IMR-90 (cell line): ENCODE data around the gene CLIC5. TPM values are rescaled to one million over a fixed set of nuclear protein-coding genes. Genes with fewer than 3 reads are reported as not detected.
"Not testable (repeated sequence)": the region's sequence is repeated elsewhere in the genome, so short reads cannot be mapped to it uniquely, and the experiment has no call there.

Experiments
- ATAC-seq: fragments of 200-7000 bp; cut with Tn5 transposase; 2 replicates; pipeline ENCODE4 v1.9.1; 2020; ENCODE audit warnings: low read depth, mild to moderate bottlenecking, moderate library complexity
- BruUV-seq: library from RNA; stranded (reverse); fragments of 400-500 nt; replicated peaks from 2 replicates; lab custom pipeline; 2021; lab: Mats Ljungman, UMichigan
- CTCF ChIA-PET: fragments of 300-600 bp; formaldehyde crosslinking; extraction: SDS; loops from one replicate; lab custom pipeline; 2021; ENCODE audit warnings: antibody characterized with exemption; lab: Yijun Ruan, JAX
- POLR2A ChIA-PET: fragments of 300-600 bp; sonication (Branson Sonifier 250); formaldehyde crosslinking; loops from one replicate; lab custom pipeline; 2022; ENCODE audit warnings: antibody characterized with exemption; ENCODE audit not compliant: unreplicated experiment; lab: Charles Lee
- DNase-seq: peaks from one replicate; pipeline ENCODE4 v3.0.0; 2013
- H2AFZ ChIP-seq: replicated peaks from 2 replicates; pipeline ENCODE3; 2013; ENCODE audit warnings: low read length, mild to moderate bottlenecking; ENCODE audit not compliant: poor library complexity
- H2AK5ac ChIP-seq: 2 replicates; pipeline ENCODE4 v1.6.1; 2013; ENCODE audit warnings: low read depth, low read length, inconsistent platforms
- H2AK9ac ChIP-seq: replicated peaks from 2 replicates; pipeline ENCODE3; 2013; ENCODE audit warnings: mild to moderate bottlenecking, low read depth, low read length, moderate library complexity; ENCODE audit not compliant: poor library complexity
- H2BK120ac ChIP-seq: 2 replicates; pipeline ENCODE4 v1.6.1; 2013; ENCODE audit warnings: low read depth, low read length, inconsistent platforms
- H2BK15ac ChIP-seq: 3 replicates; pipeline ENCODE4 v1.6.1; 2013; ENCODE audit warnings: low read depth, low read length, inconsistent platforms
- H2BK20ac ChIP-seq: 2 replicates; pipeline ENCODE4 v1.6.1; 2013; ENCODE audit warnings: low read depth, mild to moderate bottlenecking, inconsistent platforms, low read length, moderate library complexity
- H2BK5ac ChIP-seq: 2 replicates; pipeline ENCODE4 v1.6.1; 2013; ENCODE audit warnings: mild to moderate bottlenecking, low read depth, low read length, inconsistent platforms; ENCODE audit not compliant: poor library complexity, severe bottlenecking
- H3K14ac ChIP-seq: replicated peaks from 2 replicates; pipeline ENCODE4 v1.6.1; 2013; ENCODE audit warnings: low read depth, low read length, inconsistent platforms
- H3K18ac ChIP-seq: 2 replicates; pipeline ENCODE4 v1.6.1; 2013; ENCODE audit warnings: low read depth, low read length, control low read depth
- H3K23ac ChIP-seq: 2 replicates; pipeline ENCODE4 v1.6.1; 2013; ENCODE audit warnings: low read depth, low read length, inconsistent platforms
- H3K27ac ChIP-seq: 2 replicates; pipeline ENCODE4 v1.5.1; 2013; ENCODE audit warnings: mild to moderate bottlenecking, control low read depth, low read length; ENCODE audit not compliant: insufficient read depth
- H3K27me3 ChIP-seq: 2 replicates; pipeline ENCODE4 v1.6.1; 2013; ENCODE audit warnings: low read length; ENCODE audit not compliant: control insufficient read depth, insufficient read depth
- H3K36me3 ChIP-seq: 2 replicates; pipeline ENCODE4 v1.6.1; 2013; ENCODE audit warnings: low read length, mixed read lengths; ENCODE audit not compliant: control insufficient read depth, insufficient read depth
- H3K4ac ChIP-seq: 2 replicates; pipeline ENCODE4 v1.6.1; 2013; ENCODE audit warnings: low read depth, low read length, inconsistent platforms
- H3K4me1 ChIP-seq: 2 replicates; pipeline ENCODE4 v1.6.1; 2013; ENCODE audit warnings: low read length, mixed read lengths; ENCODE audit not compliant: control insufficient read depth, insufficient read depth
- H3K4me2 ChIP-seq: 2 replicates; pipeline ENCODE4 v1.6.1; 2013; ENCODE audit warnings: low read depth, mild to moderate bottlenecking, control low read depth, low read length, moderate library complexity
- H3K4me3 ChIP-seq: 2 replicates; pipeline ENCODE4 v1.5.1; 2013; ENCODE audit warnings: low read depth, mild to moderate bottlenecking, control low read depth, low read length, moderate library complexity; ENCODE audit not compliant: insufficient read depth
- H3K56ac ChIP-seq: 2 replicates; pipeline ENCODE4 v1.6.1; 2013; ENCODE audit warnings: low read length, inconsistent platforms; ENCODE audit not compliant: insufficient read depth; ENCODE audit errors: extremely low read depth
- H3K79me1 ChIP-seq, 2 experiments: 2 replicates each; pipeline ENCODE4 v1.6.1; 2013; ENCODE audit warnings: low read length in 2 of 2, inconsistent platforms in 1 of 2, low read depth in 1 of 2
- H3K9ac ChIP-seq: 2 replicates; pipeline ENCODE4 v1.6.1; 2013; ENCODE audit warnings: low read depth, low read length, control low read depth
- H3K9me1 ChIP-seq: 2 replicates; pipeline ENCODE4 v1.6.1; 2013; ENCODE audit warnings: low read length, inconsistent platforms; ENCODE audit not compliant: insufficient read depth
- H3K9me3 ChIP-seq: 2 replicates; pipeline ENCODE4 v1.6.1; 2013; ENCODE audit warnings: low read length; ENCODE audit not compliant: control insufficient read depth, insufficient read depth
- H4K20me1 ChIP-seq: 2 replicates; pipeline ENCODE4 v1.6.1; 2013; ENCODE audit warnings: low read length, inconsistent platforms; ENCODE audit not compliant: insufficient read depth
- H4K5ac ChIP-seq: 2 replicates; pipeline ENCODE4 v1.6.1; 2013; ENCODE audit warnings: mild to moderate bottlenecking, low read depth, low read length, control low read depth
- H4K8ac ChIP-seq, 2 experiments: 2 replicates each; pipeline ENCODE4 v1.6.1; 2013; ENCODE audit warnings: low read depth in 2 of 2, low read length in 2 of 2, control low read depth in 1 of 2, inconsistent platforms in 1 of 2
- H4K91ac ChIP-seq: 2 replicates; pipeline ENCODE4 v1.6.1; 2013; ENCODE audit warnings: low read depth, low read length, inconsistent platforms; ENCODE audit not compliant: insufficient read depth
- USF2 ChIP-seq: fragments of 150-350 bp; IDR thresholded peaks from 2 replicates; pipeline ENCODE4 v1.6.1; 2017; ENCODE audit warnings: mild to moderate bottlenecking, antibody characterized with exemption, low read length, low read depth
- WGBS, 2 experiments: methylation state at CpG; one replicate each; pipeline versions ENCODE4 v1.1.5 to v1.1.7; 2013; ENCODE audit warnings: missing lambda C conversion rate in 2 of 2; ENCODE audit not compliant: insufficient read length in 1 of 2; ENCODE audit errors: extremely low coverage in 2 of 2; 5-methylcytosine and 5-hydroxymethylcytosine counted together
- dilution Hi-C: fragments of 300-500 bp; cut with HindIII; formaldehyde crosslinking; loops from one replicate; pipeline ENCODE4 v1.14.3; 2018; ENCODE audit warnings: low sequenced_read_pairs; ENCODE audit not compliant: unreplicated experiment
- in situ Hi-C: fragments of 300-500 bp; cut with MboI; formaldehyde crosslinking; loops from 3 replicates; pipeline ENCODE4 v1.14.3; 2019; ENCODE audit warnings: low sequenced_read_pairs, inconsistent platforms, mixed read lengths
- intact Hi-C: fragments of 100-400 bp; cut with micrococcal nuclease; formaldehyde crosslinking; loops from 2 replicates; pipeline ENCODE4 v1.10.0; 2022
- polyA plus RNA-seq, 3 experiments: library from polyadenylated mRNA; depleted of rRNA; stranded (reverse); fragments of >200 nt; gene quantifications; 2 replicates each; pipeline ENCODE4 v1.2.3, GENCODE V29; 2012; ENCODE audit warnings: low replicate concordance in 1 of 3
- total RNA-seq: library from RNA; depleted of rRNA; stranded (reverse); fragments of >200 nt; gene quantifications from 2 replicates; pipeline ENCODE4 v1.2.3, GENCODE V29; 2012

Gene CLIC5
- total and polyA plus RNA-seq, 2 of the 4 experiments (the other 2 are of a cell fraction) = not detected

GRCh38 chr6:45927421-45928320 is 88.0 kb downstream of the CLIC5 start (continued):
- TF ChIP-seq USF2 = no peak

- H3K36me3 ChIP-seq, H3K9me1 ChIP-seq, H3K27ac ChIP-seq, H2BK120ac ChIP-seq, H3K18ac ChIP-seq, H3K9ac ChIP-seq, H3K4me3 ChIP-seq, ATAC-seq, H3K4me2 ChIP-seq, in situ Hi-C loops, H4K91ac ChIP-seq, H2BK15ac ChIP-seq, H4K5ac ChIP-seq, H2AFZ ChIP-seq, H4K8ac ChIP-seq, dilution Hi-C loops, intact Hi-C loops, POLR2A ChIA-PET, H2AK5ac ChIP-seq, H4K20me1 ChIP-seq, H3K4ac ChIP-seq, H2BK20ac ChIP-seq, H3K79me1 ChIP-seq, H2BK5ac ChIP-seq, H3K4me1 ChIP-seq, H2AK9ac ChIP-seq, DNase-seq, H3K9me3 ChIP-seq, BruUV-seq, H3K14ac ChIP-seq, H3K27me3 ChIP-seq, H3K56ac ChIP-seq, H3K23ac ChIP-seq: not testable (repeated sequence)
- CTCF ChIA-PET = interaction anchor here (0.6 to 1.1 kb wide), 3 partner anchors 484 to 1296 kb away, joined by 3 to 5 read pairs (median 4); no protein-coding TSS in a partner anchor
- WGBS, 2 experiments = no CpG with 5 or more reads among the region's 8 CpGs
These were observed 89.2 kb downstream of the CLIC5 start for GRCh38 chr6:45926423-45926822.
